NCI-H524 (cell line): ENCODE measurements around the gene COG2.
"Not testable (repeated sequence)": the region's sequence is repeated elsewhere in the genome, so short reads cannot be mapped to it uniquely, and the experiment has no call there.

ENCODE experiments used
- DNase-seq, 2 experiments: peaks; one replicate each; lab custom pipeline; 2025; lab: John Stamatoyannopoulos, UW

COG2 gene

DNA sequence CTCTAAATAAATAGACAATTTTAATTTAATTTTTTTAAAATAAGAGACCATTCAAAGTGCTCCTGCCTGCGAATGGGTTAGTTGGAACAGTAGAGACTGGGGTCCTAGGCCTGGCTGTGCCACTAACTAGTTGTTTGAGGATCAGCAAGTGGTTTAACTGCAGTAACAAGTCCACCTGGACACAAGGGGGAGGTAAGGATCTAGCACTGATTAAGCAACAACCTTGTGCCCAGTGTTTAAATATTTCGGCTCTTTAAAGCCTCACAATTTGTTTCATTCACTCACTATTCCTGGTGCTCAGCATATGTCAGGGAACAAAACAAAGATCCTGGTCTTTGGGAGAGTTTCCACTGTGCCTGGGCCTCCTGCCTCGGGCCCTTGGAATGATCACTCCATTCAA lies 73.2 kb downstream of the COG2 start:
- DNase-seq: no peak

DNA sequence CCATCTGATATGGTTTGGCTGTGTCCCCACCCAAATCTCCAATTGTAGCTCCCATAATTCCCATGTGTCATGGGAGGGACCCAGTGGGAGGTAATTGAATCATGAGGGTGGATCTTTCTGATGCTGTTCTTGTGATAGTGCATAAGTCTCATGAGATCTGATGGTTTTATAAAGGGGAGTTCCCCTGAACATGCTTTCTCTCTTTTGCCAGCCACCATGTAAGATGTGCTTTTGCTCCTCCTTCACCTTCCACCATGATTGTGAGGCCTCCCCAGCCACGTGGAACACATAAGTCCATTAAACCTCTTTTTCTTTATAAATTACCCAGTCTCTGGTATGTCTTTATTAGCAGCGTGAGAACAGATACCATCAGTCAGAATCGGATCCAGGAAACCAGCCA lies 74.2 kb downstream of the COG2 start:
- not testable (repeated sequence) for DNase-seq

DNA sequence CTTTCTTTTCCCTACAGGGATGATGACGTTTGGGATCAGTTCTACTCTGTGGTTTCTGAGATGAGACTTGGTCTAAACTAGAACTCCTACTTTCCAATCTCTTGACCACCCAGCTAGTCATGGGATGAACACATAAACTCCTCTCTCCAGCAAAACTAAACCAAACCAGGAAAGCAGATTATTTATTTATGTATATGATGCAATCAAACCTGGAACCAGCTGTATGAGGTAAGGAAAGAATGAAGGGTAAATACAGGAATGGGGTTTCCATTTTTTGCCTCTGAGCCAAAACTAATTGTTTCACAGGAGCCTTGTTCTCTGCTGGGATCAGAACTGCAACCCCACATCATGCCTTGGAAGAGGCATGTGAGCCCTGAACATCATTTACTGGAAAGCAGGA lies 75.0 kb downstream of the COG2 start:
- DNase-seq: no peak

DNA sequence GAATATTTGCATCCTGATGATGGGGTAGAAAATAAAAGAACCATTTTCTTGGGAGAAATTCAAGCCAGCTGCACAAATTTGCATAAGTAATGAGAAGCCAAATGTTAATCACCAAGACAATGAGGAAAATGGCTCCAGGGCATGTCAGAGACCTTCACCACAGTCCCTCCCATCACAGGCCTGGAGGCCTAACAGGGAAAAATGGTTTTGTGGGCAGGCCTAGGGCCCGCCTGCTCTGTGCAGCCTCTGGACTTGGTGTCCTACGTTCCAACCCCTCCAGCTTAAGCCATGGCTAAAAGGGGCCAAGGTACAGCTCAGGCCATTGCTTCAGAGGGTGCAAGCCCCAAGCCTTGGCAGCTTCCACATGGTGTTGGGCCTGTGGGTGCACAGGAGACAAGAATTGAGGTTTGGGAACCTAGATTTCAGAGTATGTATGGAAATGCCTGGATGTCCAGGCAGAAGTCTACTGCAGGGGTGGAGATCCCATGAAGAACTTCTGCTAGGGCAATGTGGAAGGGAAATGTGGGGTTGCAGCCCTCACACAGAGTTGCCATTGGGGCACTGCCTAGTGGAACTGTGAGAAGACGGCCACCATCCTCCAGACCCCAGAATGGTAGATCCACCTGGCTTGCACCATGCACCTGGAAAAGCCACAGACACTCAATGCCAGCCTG lies 79.7 kb downstream of the COG2 start:
- not testable (repeated sequence) for DNase-seq

DNA sequence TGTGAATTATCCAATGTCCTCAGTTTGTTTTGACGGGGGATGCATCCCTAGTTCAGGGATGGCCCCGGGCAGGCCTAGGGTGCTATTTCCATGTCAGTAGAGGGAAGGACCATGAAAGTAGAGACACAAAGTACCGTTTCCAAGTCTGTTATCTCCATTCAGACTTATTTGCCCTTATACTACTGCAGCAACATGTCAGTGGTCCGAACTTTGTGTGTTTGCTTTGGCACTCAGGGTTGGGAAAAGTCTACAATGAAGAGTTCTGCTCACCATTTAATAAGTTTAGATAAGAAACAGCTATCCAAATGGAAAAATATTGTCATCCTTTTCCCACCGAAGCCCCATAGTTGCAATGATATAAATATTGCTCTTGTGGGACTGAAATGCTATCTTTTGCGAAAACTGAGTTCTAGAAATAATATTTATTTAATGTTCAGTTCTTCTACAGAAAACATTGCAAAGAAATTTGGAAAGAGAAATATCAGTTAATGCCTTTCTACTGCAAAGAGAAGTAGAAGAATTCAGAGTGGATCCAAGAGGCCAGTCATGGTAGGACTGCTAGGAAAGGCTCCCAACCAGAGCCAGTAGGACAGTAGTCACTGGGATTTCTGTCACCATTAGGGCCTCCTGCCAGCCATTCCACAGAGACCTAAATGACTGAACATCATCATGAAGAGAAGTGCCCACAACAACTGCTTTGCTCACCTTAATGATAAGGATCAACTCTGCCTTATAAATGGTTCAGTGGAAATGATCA lies 83.2 kb downstream of the COG2 start:
- no peak for DNase-seq

DNA sequence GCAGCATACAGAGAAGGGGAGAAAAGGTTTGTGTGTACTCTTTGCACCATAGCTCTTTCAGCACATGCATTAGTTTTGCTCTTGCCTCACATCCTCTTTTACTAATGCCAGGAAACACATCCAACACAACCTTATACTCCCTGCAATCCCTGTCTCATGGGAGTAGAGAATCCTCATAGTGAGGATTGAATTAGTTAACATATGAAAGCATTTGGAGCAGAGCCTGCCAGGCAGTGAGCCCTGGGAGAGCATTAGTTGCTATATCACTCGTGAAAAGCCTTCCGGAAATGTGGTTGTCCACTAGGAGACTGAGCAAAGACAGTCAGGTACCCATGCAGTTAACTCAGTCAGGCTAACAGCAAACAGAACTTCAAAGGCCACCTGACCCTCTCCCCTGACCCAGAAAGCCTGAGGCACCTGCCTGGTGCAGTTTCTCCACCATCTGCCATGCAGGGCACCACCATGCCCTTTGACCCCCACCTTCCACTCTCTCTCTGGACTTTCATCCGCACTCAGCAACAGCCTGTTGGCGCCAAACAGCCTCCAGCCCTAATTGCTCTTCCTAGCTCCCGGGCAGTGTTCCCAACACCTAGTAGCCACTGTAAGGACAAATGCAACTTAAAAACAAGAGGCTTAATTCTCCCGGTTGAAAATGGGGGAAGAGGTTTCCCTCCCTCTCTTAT lies 86.6 kb downstream of the COG2 start:
- no peak for DNase-seq

DNA sequence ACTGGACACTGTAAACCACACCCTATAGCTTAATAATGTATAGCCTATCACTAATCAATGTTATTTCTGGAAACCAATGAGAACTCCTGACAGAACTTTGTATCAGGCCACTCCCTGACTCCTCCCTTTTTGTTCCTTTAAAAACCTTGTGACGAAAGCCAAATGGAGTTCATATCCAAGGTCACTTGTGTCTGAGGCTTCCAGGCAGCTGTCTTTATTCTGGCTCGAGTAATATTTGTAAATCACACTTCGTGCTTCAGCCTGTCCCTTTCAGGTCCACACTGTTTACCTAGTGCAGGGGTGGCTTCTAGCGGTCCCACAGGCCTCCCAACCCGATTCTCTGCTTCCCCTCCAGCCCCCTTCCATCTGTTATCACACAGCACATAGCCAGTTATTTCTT lies 88.7 kb downstream of the COG2 start:
- no peak for DNase-seq

DNA sequence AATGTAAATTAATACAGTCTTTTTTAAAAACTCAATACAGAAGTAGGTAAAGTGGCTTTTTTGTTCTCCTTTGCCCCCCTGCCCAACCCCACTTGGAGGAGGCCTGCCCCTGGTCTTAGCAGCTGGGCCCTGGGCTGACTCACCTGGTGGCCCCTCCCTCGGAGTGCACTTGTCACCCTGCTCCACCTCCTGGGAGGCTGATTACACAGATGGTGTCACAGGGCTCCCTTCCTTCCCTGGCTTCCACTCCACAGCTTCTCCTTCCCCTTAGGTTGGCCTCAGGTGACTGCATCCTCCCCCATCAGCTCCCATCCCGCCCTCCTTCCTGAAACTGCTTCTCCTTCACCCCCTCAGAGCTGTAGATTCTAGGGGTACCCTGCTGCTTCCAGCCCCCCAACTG lies 93.2 kb downstream of the COG2 start:
- peak in 1 of 2 experiments; percentile 51 for DNase-seq

DNA sequence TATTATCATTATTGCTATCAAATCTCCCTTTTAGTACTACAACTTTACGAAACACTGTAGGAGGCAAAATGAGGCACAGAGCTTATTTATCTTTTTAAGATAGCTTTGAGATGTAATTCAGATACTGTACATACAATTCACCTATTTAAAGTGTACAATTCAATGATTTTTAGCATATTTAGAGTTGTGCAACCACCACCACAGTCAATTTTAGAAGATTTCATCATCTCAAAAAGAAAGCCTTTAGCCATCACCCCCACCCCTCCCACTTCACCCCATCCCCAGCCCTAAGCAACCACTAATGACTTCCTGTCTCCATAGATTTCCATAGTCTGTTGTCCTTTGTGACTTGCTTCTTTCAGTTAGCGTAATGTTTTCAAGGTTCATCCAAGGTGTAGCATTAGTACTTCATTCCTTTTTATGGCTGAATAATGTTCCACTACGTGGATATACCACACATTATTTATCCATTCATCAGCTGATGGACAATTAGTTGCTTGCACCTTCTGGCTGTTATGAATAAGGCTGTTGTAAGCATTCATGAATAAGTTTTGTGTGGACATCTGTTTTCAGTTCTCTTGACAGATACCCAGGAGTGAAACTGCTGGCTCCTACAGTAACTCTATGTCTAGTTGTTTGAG lies 95.5 kb downstream of the COG2 start:
- no peak for DNase-seq

DNA sequence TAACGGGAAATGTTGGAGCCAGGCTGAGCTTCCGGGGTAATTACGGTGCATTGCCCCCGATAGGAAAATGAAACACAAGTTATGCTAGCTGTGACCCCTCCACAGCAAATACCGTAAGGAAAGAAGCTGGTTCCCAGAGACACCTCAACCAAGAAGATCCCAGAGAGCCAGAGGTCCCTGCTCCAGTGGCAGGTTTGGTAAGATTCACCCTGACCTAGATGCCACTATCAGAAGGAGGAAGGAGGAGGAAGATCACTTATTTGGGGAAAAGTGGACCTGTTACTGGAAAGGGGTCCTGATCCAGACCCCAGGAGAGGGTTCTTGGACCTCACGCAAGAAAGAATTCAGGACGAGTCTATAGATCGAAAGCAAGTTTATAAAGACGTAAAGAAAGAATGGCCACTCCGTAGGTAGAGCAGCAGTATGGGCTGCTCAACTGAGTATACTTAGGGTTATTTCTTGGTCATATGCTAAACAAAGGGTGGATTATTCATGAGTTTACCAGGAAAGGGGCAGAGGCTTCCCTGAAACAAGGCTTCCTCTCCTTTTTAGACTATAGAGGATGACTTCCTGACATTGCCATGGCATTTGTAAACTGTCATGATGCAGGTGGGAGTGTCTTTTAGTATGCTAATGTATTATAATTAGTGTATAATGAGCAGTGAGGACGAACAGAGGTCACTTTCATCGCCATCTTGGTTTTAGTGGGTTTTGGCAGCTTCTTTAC lies 97.4 kb downstream of the COG2 start:
- DNase-seq: no peak
